Heart right ventricle (tissue), 16 donors: ENCODE results near the gene STXBP5. TPM values are rescaled to one million over a fixed set of nuclear protein-coding genes. Genes with fewer than 3 reads are reported as not detected.
"Not testable (repeated sequence)": the region's sequence is repeated elsewhere in the genome, so short reads cannot be mapped to it uniquely, and the experiment has no call there.

Experiments used
- ATAC-seq, 8 donors: fragments of 200-7000 bp; cut with Tn5 transposase; one replicate each; pipeline ENCODE4 v1.9.1; 2020; ENCODE audit warnings: mild to moderate bottlenecking in 8 of 8, moderate library complexity in 8 of 8, moderate number of reproducible peaks in 1 of 8
- DNase-seq, 2 donors: peaks; one replicate each; pipeline ENCODE4 v3.0.0-alpha.2; 2020
- H3K27ac ChIP-seq, 10 donors: fragments of 200-600 bp; sonication (generic) in 2 of 10; one replicate each; pipeline versions ENCODE4 v1.5.0 to v1.8.0; 2020 to 2022; ENCODE audit warnings: mild to moderate bottlenecking in 3 of 10
- H3K27me3 ChIP-seq, 7 donors: fragments of 200-600 bp; one replicate each; pipeline ENCODE4 v1.8.0; 2021 to 2022; ENCODE audit warnings: mild to moderate bottlenecking in 2 of 7
- H3K36me3 ChIP-seq, 9 donors: fragments of 200-600 bp; sonication (generic) in 1 of 9; one replicate each; pipeline versions ENCODE4 v1.5.0 to v1.8.0; 2020 to 2022; ENCODE audit warnings: mild to moderate bottlenecking in 2 of 9
- H3K4me1 ChIP-seq, 9 donors: fragments of 200-600 bp; sonication (generic) in 1 of 9; one replicate each; pipeline versions ENCODE4 v1.5.0 to v1.8.0; 2020 to 2022; ENCODE audit warnings: mild to moderate bottlenecking in 4 of 9
- H3K4me3 ChIP-seq, 10 donors: fragments of 200-600 bp; sonication (generic) in 2 of 10; one replicate each; pipeline versions ENCODE4 v1.5.0 to v1.8.0; 2020 to 2022; ENCODE audit warnings: mild to moderate bottlenecking in 7 of 10, moderate library complexity in 2 of 10
- H3K9me3 ChIP-seq, 11 donors: fragments of 200-600 bp in 10 of 11; sonication (generic) in 2 of 11; one replicate each; pipeline versions ENCODE4 v1.5.0 to v1.8.0; 2013 to 2022; ENCODE audit warnings: mild to moderate bottlenecking in 2 of 11, control low read depth in 1 of 11, moderate library complexity in 1 of 11
- CTCF ChIP-seq, 9 donors: fragments of 200-600 bp; sonication (generic) in 2 of 9; IDR thresholded peaks; one replicate each; pipeline versions ENCODE4 v1.5.0 to v1.8.0; 2021 to 2022; ENCODE audit warnings: antibody characterized with exemption in 9 of 9, mild to moderate bottlenecking in 5 of 9, moderate library complexity in 1 of 9
- WGBS, 2 donors: extraction: QIAGEN DNeasy Blood & Tissue Kit; methylation state at CpG; one replicate each; pipeline ENCODE4 v1.1.7; 2013; ENCODE audit warnings: inconsistent platforms in 1 of 2; 5-methylcytosine and 5-hydroxymethylcytosine counted together
- intact Hi-C, 10 donors: fragments of 100-400 bp; cut with DNase I; formaldehyde crosslinking; loops; one replicate each; pipeline versions ENCODE4 v1.11.1 to v1.14.2; 2022
- polyA plus RNA-seq, 2 donors: library from polyadenylated mRNA; stranded (reverse); fragments of 200-250 nt; gene quantifications; one replicate each; pipeline ENCODE4 v1.2.3, GENCODE V29; 2013
- total RNA-seq, 10 donors: library from RNA; stranded (reverse); fragmentation: NEBNext Ultra II Directional in 3 of 10; extraction: Animal tissue kit (Norgen Biotek cat#: 25700) in 3 of 10; gene quantifications; one replicate each; pipeline versions ENCODE4 v1.2.1 to v1.2.4, GENCODE V29; 2021 to 2023
- donor health status: Arrhythmogenic right ventricular cardiomyopathy.
- donor health status: ischemic (EF 13 %, LVEDD 7.1; RV severe dilation, severe dysfunction).
- donor health status: healthy with polysubstance abuse.
- donor health status: DM: no; HTN: yes; CAD: no.
- donor health status: DM: no; HTN: no; CAD: no.
- donor health status: ischemic (EF 25% LVEDD 6.9; RV normal size, moderate dysfunction).
- donor health status: ischemic (EF 25% LVEDD 5.7; RV mildly dilated, moderate dysfunction).
- donor health status: healthy.
- donor health status: DM: yes; HTN: yes; CAD: no.
- donor health status: Ischemic cardiomyopathy.
- donor health status: ischemic (EF 35%, LVEDD 5.7; RV mildly dilated, moderate dysfunction).
- donor health status: nonischemic (EF 11% LVEDD 7.7; RV severe dilation, severe dysfunction).
- donor health status: DM: yes; HTN: yes; CAD: no.
- donor health status: PGD.
- donor health status: ischemic (EF 29% LVEDD 5.4; RV normal size, mild dysfunction).
- donor health status: nonischemic (EF 23%, LVEDD 6.1; RV moderate dilation, normal function).

STXBP5 gene
- total and polyA plus RNA-seq, 12 donors = 2.8 to 23.2 (median 13.4) TPM

DNA sequence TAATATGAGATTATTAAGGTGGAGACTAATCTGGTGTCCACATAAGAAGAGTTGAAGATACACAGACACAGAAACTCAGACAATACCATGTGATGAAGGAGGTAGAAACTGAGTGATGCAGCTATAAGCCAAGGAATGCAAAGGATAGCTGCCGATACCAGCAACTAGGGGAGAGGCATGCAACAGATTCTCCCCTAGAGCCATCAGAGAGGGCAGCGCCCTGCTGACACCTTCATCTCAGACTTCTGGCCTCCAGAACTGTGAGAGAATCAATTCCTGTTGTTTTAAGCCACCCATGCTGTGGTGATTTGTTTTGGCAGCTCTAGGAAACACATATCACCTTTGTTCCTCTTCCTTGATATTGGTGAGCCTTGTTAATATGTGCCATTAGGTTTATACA is 41.5 kb downstream of the STXBP5 start:
- WGBS, 2 donors = 90 to 96% methylated on average over 2 of the region's 2 CpGs
- Histone ChIP-seq H3K27ac (no peak overlapping the region), H3K4me3 (no peak overlapping the region), H3K4me1 (peaks cover 0 to 11% (median 0%) of the 10 kb centered on the region in 9 donors), H3K9me3 (no peaks in the 10 kb centered on the region), H3K36me3 (peaks cover 0 to 55% (median 0%) of the 10 kb centered on the region in 9 donors), H3K27me3 (no peaks in the 10 kb centered on the region)
- no peak for TF ChIP-seq CTCF (IDR thresholded peaks at IDR 0.05)
- DNase-seq (no peak), ATAC-seq (no peak)
- intact Hi-C loops = no loop called here

DNA sequence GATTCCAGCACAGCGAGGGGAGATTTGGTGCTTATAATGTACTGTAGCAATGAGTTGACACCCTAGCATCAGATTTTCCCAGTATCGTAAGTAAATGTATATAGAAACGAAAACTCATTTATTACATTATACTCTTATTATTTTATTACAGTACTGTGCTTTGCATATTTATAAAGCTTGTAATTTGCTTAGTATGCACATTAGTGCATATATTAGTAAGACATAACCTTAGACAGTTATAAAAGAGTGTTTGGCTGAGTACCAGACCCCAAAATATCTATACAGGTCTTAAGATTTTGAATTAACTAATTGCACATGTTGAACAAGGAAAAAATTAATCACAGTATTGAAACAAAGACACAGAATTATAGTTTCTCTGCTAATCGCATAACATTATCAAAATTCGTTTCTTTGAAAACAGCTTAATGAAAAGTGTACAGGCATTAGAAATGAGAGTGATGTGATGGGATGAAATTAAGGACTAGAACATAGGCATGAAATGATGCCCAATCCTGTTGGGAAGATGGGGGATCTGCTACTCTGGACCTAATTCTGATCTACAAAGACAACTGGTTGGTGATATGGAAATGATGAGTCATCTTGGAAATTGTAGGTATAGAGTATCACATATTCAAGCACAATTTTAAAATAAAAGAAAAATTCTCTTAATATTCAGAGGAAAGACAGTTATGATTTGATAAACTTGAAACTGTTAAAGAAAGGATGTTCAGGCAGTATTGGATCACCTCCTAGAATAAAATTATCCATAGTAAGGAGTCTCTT is 42.8 kb downstream of the STXBP5 start:
- 98% methylated on average over 5 of the region's 5 CpGs for WGBS, 2 donors
- no peak for TF ChIP-seq CTCF (IDR thresholded peaks at IDR 0.05)
- no peak overlapping the region for H3K27ac ChIP-seq
- H3K36me3 ChIP-seq = peaks cover 0 to 56% (median 8%) of the 10 kb centered on the region in 9 donors
- no peaks in the 10 kb centered on the region for H3K27me3 ChIP-seq
- peaks cover 0 to 11% (median 0%) of the 10 kb centered on the region in 9 donors for H3K4me1 ChIP-seq
- ATAC-seq = no peak
- H3K4me3 ChIP-seq = no peak overlapping the region
- H3K9me3 ChIP-seq = peaks cover 0 to 6% (median 0%) of the 10 kb centered on the region in 11 donors
- DNase-seq = no peak
- intact Hi-C loops = no loop called here

DNA sequence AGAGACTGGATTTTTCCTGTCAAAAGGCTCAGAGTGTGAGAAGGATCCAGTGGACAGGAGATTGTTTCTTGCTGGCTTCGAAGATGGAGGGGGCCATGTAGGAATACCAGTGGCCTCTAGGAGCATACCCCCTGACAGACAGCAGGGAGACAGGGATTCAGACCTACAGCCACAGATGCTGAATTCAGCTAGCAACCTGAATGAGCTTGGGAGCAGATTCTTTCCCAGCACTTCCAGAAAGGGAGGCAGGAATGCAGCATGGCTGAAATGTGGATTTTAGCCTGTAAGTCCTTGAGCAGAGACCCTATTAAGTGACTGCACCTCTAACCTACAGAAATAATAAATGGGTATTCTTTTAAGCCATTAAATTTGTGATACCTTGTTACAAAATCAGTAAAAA is 44.6 kb downstream of the STXBP5 start:
- peaks cover 0 to 6% (median 0%) of the 10 kb centered on the region in 11 donors for H3K9me3 ChIP-seq
- H3K27me3 ChIP-seq = no peaks in the 10 kb centered on the region
- WGBS, 2 donors = 89 to 98% methylated on average over 1 of the region's 1 CpG
- no peak for DNase-seq
- H3K27ac ChIP-seq = no peak overlapping the region
- peaks cover 0 to 51% (median 9%) of the 10 kb centered on the region in 9 donors for H3K36me3 ChIP-seq
- H3K4me1 ChIP-seq = peaks cover 0 to 11% (median 0%) of the 10 kb centered on the region in 9 donors
- ATAC-seq = no peak
- no peak for TF ChIP-seq CTCF (IDR thresholded peaks at IDR 0.05)
- intact Hi-C loops = no loop called here
- no peak overlapping the region for H3K4me3 ChIP-seq

GRCh38 chr6:147251072-147251471 is 46.9 kb downstream of the STXBP5 start:
- 98% methylated on average over 16 of the region's 16 CpGs for WGBS, 2 donors
- intact Hi-C loops = no loop called here

GRCh38 chr6:147254929-147255473 is 50.8 kb downstream of the STXBP5 start:
- H3K9me3 ChIP-seq, H3K4me1 ChIP-seq, H3K27ac ChIP-seq, intact Hi-C loops, DNase-seq, H3K27me3 ChIP-seq, ATAC-seq, H3K4me3 ChIP-seq: not testable (repeated sequence)
- WGBS, 2 donors = 88 to 97% methylated on average over 6 of the region's 6 CpGs
- H3K36me3 ChIP-seq = peaks cover 0 to 34% (median 9%) of the 10 kb centered on the region in 9 donors

More at GRCh38 chr6:147251072-147251471, 46.9 kb downstream of the STXBP5 start:
- Histone ChIP-seq H3K36me3 (peaks cover 0 to 44% (median 9%) of the 10 kb centered on the region in 9 donors), H3K27ac (no peak overlapping the region), H3K27me3 (no peaks in the 10 kb centered on the region), H3K9me3 (peaks cover 0 to 6% (median 0%) of the 10 kb centered on the region in 11 donors), H3K4me1 (no peaks in the 10 kb centered on the region), H3K4me3 (no peak overlapping the region)
- no peak for ATAC-seq
- no peak for TF ChIP-seq CTCF (IDR thresholded peaks at IDR 0.05)
- DNase-seq = no peak
